HG02642 (cell line): Measurements from ENCODE around the gene MAP2K5.

ENCODE experiments used
- ATAC-seq: cut with Tn5 transposase; IDR thresholded peaks from one replicate; pipeline ENCODE4 v1.9.1; 2021; ENCODE audit warnings: mild to moderate bottlenecking; ENCODE audit not compliant: unreplicated experiment, poor library complexity

Gene MAP2K5

GRCh38 chr15:67818464-67818863 is 276.0 kb downstream of the MAP2K5 start:
- no peak for ATAC-seq

- no peak for ATAC-seq
Measured at GRCh38 chr15:67819636-67820035, 277.1 kb downstream of the MAP2K5 start.

DNA sequence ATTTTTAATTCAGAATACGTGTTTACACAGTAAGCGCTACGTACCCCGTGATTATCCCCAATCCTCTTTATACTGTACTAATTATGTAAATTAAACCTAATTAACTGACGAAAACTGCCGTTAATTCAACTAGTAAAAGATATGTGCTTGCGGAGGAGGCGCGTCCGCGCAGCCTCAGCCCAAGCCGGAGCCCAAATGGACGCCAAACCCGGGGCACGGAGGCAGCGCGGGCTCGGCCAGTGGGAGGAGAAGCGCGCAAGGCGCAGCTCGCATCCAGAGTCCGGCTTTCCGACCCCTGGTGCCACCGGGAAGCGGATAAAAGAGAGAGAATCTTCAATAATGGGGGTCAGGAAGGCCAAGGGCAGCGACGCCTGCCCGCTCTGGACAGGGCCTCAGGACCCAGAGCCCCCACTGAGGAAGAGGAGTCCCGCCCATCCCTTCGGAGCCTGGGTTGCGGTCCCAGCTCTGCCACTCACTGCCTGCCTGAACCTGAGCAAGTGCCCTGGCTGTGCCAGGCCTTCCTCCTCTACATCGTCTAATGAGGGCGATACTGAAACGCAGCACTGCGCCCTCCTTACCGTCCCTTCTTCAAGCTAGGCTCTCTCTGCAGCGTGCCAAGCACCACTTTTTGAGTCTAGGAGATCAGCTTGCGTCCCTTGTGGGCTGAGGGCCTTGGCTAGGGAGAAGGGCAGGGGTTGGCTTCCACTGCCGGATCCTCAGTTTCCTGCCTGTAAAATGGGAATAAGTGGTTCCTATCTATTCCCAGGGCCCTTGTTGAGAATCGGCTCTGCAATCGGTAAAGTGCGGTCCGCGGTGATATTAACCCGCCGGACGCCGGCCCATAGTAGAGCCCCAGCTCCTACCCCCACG is 277.9 kb downstream of the MAP2K5 start:
- ATAC-seq, result no peak

DNA sequence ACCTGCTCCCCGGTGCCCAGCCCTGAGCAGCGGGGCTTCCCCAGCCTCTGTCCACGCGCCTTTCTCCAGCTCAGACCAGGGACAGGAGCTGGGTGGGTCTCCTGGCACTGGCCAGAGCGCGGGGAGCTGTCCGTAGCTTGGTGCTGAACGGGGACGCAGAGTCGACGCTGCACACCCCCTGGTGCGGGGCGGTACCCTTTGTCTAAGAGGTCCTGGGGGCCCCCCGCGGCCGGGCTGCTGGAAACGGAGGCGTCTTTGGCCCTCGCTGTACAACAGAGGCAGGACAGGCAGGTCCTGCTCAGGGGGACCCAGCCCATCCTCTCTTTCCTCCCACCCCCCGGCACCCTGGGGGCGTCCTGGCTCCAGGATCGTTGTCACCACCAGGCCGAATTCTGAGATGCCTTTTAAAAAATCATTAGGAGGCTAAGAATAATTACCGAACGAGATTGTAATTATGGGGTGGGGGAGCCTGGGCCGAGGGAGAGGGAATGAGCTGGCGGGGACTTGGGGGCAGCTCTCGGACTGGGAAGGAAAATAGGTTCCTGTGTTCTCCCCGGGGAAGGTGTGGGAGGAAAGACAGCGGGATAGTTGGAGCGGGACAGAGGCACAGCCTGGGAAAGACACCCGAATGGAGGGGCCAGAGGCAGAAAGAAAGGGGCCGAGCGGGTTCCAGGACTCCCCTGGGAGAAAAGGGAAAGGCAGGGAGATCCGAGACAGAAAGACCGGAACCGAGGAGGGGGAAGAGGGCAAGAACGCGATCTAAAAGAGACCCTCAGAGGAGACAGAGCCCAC is 278.7 kb downstream of the MAP2K5 start:
- no peak for ATAC-seq

DNA sequence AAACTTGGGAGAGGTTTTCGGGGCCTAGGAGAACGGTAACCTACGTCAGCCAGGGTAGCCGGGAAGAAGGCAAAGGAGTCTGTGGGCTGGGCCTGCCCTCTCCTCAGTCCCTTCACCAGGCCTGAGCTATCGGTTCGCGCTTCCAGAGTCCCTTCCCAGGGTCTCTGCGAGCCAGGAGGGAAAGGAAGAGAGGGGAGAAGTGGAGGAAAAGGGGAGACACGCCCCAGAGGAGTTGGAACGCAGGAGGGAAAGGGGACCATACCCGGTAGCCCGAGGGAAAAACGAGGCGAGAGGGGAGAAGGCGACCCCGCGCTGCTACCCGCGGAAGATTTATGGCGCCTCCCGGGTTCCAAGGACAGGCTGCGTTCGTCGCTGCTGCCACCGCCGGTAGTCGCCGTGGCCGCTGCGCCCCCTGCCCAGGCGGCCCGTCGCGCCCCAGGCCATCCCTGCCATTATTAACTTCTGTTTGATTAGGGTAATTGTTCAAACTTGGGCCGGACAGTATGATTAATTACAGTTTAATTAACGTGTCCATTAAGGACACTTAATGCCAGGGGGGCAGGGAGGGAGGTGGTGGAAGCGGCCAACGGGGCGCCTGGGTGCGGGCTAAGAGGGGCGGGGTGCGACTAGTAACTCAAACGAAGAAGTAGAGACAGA is 279.4 kb downstream of the MAP2K5 start:
- no peak for ATAC-seq

DNA sequence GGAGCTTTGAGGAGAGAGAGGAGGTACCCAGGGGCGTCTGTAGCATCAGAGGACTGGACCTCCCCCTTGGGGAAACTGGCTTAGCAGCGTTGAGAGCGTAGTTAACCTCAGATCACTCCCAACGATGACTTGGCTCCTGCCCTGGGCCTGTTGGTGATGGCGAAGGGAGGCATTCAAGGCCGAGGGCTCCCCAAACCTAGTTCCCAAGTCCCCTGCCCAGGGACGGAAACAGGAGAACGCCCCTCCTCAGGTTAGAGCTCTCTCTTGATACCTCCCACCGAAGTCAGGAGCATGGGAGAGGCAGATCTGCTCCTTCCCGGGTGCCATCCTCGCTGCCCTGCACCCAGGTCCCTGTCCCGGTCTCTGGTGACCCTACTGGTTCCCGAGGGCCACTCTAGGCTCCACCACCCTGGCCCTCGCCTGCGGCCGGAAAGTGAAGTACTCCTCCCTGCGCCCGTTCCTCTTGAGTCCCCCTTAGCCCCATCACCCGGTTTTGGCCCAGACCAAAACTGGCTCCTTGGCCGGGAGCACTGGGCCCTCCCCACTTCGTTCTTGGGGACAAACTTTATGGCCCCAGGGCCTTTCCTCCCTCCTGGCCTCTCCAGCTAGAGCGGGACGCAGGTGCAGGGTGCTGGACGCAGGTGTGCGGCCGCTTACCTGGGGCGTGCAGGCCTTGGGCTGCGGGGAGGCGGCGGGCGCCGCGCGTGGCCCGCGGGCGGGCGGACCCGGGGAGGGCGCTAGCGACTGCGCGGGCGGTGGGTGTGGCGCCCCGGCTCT is 280.2 kb downstream of the MAP2K5 start:
- ATAC-seq, result no peak

DNA sequence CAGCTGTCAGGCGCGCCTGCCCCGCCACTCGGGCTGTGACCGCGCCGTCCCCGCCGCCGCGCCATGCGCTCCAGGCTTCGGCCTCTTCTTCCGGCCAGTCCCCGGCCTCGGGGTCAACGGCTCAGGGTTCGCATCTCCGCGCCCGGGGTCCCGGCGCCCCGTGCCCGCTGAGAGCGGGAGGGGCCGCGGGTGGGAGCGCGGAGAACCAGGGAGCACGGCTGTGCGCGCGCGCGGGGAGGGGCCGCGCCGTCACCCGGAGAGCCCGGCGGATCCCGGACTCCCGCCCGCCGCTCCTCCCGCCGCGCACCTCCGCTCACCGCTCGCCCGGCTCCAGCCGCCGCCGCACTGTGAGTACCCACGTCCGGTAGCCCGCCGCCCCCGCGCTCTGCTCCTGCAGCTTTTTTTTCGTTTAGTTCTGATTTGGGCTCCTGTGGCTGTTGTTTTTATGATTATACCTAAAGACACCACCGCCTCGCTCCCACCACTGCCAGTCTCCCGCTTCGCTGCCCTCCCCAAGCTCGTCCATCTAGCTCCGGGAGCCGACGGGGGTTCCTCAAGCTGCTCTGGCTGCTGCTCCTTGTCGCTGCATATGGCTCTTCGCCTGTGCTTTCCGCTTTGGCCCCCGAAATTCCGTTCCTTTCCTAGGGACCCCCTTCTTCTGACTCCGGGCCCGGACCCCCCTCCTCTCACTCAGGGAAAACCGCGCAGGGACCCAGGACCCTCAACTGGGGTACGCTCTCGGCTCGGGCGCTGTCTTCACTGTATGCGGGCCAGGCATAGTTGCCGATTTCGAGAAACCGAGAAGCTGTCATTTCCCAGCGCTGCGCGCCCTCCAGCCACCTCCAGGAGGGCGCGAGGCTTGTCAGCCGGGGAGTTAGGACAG is 281.1 kb downstream of the MAP2K5 start:
- no peak for ATAC-seq

GRCh38 chr15:67824197-67824968 is 281.9 kb downstream of the MAP2K5 start:
- no peak for ATAC-seq

DNA sequence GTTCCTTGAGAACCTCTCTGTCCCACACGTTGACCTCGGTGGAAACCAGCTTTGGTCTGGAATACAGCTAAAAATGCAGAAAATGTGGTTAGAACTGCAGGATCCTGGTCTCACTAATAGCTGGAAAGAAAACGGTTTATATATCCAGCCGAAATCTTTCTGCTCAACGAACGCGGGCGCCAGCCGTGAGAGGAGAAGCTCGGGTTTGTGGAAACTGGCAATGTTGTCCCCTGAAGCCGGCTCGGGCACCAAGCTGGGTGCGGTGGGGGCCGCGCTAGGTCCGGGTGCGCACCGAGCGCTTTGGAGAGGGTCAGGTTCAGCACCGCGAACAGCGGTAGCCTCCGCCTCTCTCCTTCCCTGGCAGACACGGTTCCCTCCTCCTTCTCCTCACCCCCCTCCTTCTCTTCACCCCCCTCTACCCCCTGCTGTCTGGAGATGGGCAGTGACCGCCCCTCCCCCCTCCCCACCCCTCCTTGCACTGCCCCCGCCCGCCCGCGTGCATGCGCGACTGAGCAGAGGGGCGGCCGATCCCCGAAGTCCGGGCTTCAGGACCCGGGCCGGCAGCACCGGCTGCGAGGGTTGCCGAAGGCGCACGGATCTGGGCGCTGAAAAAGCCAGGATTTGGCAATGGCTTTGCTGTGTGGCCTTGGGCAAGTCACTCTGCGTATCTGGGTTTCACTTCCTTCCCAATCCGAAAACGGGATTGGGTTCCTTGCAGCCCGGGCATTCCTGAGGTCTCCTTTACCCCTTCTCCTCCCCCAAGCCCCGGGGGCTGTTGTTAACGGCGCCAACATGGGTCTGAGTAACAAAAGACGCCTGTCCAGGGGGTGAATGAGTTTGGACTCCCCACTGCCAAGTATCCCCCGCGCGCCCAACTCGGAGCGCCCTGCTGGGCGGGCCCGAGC is 282.7 kb downstream of the MAP2K5 start, which contains the start of gene SKOR1:
Gene SKOR1 (plus strand): TSS at position 534 of the 905 bp plus-strand sequence. CDS start 94 bp downstream, at position 628.
- no peak for ATAC-seq

DNA sequence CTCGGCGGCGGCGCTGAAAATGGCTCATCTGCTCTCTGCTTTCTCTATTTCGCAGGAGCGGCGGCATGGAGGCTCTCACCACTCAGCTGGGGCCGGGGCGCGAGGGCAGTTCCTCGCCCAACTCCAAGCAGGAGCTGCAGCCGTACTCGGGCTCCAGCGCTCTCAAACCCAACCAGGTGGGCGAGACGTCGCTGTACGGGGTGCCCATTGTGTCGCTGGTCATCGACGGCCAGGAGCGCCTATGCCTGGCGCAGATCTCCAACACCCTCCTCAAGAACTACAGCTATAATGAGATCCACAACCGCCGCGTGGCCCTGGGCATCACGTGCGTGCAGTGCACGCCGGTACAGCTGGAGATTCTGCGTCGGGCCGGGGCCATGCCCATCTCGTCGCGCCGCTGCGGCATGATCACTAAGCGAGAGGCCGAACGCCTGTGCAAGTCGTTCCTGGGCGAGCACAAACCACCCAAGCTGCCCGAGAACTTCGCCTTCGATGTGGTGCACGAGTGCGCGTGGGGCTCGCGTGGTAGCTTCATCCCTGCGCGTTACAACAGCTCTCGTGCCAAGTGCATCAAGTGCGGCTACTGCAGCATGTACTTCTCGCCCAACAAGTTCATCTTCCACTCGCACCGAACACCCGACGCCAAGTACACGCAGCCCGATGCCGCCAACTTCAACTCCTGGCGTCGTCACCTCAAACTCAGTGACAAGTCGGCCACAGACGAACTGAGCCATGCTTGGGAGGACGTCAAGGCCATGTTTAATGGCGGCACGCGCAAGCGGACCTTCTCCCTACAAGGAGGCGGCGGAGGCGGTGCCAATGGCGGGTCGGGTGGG is 283.6 kb downstream of the MAP2K5 start:
- no peak for ATAC-seq

DNA sequence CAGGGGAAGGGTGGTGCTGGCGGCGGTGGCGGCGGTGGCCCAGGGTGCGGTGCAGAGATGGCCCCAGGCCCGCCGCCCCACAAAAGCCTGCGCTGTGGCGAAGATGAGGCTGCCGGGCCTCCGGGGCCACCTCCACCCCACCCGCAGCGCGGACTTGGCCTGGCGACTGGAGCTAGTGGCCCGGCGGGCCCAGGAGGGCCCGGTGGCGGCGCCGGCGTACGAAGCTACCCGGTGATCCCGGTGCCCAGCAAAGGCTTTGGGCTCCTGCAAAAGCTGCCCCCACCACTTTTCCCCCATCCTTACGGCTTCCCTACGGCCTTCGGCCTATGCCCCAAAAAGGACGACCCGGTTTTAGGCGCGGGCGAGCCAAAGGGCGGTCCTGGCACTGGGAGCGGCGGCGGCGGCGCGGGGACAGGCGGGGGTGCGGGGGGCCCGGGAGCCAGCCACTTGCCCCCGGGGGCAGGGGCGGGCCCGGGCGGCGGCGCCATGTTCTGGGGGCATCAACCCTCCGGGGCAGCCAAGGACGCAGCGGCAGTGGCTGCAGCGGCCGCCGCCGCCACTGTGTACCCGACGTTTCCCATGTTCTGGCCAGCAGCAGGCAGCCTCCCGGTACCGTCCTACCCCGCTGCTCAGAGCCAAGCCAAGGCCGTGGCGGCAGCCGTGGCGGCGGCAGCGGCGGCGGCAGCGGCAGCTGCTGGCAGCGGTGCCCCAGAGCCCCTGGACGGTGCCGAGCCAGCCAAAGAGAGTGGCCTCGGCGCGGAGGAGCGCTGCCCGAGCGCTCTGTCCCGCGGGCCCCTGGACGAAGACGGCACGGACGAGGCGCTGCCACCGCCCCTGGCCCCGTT is 284.4 kb downstream of the MAP2K5 start:
- ATAC-seq, result no peak

DNA sequence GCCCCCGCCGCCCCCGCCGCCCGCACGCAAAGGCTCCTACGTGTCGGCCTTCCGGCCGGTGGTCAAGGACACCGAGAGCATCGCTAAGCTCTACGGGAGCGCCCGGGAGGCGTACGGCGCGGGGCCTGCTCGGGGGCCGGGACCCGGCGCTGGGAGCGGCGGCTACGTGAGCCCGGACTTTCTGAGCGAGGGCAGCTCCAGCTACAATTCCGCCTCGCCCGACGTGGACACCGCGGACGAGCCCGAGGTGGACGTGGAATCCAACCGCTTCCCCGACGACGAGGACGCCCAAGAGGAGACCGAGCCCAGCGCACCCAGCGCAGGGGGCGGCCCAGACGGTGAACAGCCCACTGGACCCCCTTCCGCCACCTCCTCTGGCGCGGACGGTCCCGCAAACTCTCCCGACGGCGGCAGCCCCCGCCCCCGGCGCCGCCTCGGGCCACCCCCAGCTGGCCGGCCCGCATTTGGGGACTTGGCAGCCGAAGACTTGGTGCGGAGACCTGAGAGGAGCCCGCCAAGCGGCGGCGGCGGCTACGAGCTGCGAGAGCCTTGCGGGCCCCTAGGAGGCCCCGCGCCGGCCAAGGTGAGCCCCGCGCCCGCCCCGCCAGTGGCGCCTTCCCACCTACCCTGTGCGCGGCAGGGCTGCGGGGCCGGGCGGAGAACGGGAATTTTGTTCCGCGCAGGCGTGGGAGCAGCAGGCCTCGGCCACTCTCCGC is 285.2 kb downstream of the MAP2K5 start:
- ATAC-seq, result no peak

GRCh38 chr15:67828278-67828968 is 285.9 kb downstream of the MAP2K5 start:
- no peak for ATAC-seq

GRCh38 chr15:67828969-67829646 is 286.6 kb downstream of the MAP2K5 start:
- no peak for ATAC-seq
